HG02623 (cell line): ENCODE results near the gene CARNS1.

ENCODE experiments used
- ATAC-seq: cut with Tn5 transposase; IDR thresholded peaks from one replicate; pipeline ENCODE4 v1.9.1; 2021; ENCODE audit warnings: moderate library complexity; ENCODE audit not compliant: unreplicated experiment

Gene CARNS1

DNA sequence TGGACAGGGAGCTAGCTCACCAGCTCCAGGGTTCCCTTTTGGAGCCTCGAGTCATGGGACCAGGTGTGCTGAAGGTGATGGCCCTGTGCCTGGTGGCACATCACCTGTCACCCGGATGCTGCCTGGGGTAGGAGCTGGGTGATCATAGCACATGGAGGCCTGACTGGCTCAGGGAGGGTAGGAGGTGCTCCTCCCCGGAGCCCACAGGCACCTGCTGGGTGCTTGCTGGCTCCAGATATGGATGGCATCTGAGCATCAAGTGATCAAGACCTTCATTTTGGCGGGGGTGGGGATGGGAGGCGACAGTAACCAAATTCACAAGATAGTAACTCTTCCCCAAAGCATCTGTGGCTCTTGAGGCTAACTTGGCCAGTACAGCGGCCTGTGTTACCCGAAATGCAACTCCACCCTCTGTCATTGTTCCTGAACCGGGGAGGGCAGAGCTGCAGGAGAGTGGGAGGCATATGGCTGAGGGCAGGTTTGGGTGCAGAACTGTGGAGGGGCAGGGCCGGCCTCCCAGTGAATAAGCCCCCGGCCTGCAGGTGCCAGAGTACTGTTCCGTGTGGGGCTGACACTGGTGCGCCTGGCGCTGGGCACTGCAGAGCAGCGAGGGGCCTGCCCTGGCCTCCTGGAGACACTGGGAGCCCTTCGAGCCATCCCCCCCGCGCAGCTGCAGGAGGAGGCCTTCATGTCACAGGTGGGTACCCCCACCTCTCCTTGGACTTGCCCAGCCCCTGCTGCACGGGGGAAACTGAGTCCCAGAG, 6.9 kb upstream of the CARNS1 start:
- peak; percentile 12 for ATAC-seq

DNA sequence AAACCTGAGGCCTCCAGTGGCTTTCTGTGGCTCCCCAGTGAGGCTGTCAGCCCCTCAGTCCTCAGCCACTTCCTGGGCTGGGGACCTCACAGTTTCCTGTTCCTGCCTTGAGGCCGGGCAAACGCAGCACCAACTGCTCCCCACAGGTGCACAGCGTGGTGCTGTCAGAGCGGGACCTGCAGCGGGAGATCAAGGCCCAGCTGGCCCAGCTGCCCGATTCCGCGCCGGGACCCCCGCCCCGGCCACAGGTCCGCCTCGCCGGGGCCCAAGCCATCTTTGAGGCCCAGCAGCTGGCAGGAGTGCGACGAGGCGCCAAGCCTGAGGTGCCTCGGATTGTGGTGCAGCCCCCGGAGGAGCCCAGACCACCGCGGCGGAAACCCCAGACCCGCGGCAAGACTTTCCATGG, 6.2 kb upstream of the CARNS1 start:
- ATAC-seq: peak; percentile 52

DNA sequence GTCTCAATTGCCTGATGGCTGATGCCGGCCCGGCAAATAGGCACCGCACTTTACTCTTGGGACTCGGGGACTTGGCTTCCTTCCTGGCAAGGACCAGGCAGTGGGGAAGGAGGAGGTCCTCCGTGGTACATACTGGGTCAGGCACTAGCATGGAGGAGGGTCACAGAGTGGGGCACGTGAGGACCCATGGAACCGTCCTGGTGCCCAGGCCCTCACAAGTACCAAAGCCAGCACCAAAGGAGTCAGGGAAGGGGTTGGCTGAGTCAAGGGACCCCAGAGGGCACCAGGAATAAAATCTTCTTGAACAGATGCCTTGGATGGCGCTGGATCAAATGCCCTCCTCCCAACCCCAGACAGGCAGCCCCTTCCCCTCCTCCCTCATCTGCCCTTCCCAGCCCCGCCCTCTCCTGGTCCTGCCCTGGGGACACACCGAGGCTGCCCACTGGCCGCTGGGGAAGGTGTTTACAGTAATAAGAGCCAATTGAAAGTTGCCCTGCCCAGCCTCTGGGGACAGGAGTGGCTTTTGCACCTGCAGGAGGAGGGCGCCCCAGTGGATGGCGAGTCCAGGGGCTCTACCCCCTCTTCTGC, 5.6 kb upstream of the CARNS1 start:
- ATAC-seq: no peak

DNA sequence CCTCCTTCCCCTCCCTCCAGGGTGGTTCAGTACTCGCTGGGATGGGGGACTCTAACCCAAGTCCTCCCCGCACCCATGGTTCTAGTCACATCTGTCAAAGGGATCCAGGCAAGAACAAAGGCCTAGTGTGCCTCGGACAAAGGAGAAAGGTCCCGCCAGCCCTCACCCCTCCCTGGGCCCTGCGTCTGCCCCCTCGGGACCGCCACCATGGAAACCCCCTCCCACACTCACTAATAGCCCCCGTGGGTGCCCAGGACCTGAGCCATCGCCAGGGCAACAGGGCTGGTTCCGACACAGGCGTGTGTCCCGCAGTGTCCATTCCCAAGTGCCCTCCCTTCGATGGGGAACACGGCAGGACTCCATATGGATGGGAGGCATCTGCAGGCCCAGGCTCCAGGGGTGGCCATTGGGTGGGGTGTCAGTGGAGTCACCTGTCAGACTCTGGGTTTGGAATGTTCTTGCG, 5.1 kb upstream of the CARNS1 start:
- ATAC-seq: no peak

DNA sequence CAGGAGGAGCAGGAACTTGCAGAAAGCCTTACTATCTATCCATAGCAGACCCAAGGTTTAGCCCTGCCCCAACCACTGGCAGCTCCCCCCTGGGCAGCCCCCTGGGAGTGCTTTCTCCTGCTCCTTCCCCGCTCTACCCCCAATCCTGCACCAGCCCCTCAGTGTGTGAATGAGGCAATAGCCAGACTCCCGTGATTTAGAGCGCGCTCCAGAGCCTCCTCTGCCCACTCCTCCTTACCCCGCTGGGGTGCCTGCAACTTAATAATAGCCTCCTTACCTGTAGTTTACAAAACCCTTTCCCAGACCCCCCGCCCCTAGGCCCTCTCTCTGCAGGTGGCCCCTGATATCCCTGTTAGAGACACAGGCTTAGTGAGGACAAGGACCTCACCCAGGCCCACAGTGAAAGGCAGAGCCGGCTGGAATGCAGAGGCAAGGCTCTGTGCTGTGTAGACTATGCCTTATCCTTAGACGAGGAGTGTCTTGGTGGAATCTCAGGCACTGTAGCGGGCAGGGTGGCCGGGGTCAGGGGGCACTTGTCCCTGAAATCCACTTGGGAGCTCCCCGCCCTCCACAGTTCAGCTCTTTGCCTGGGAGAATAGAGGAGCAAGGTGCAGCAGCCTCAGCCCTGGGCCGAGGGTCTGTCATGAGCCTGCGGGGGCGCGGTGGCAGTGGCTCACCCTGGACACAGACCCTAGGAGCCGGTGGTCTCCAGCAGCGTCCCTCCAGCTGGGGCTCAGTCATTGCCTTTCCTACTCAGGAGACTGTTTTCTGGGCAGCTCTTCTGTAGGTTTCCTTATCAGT, 4.3 kb upstream of the CARNS1 start:
- no peak for ATAC-seq

DNA sequence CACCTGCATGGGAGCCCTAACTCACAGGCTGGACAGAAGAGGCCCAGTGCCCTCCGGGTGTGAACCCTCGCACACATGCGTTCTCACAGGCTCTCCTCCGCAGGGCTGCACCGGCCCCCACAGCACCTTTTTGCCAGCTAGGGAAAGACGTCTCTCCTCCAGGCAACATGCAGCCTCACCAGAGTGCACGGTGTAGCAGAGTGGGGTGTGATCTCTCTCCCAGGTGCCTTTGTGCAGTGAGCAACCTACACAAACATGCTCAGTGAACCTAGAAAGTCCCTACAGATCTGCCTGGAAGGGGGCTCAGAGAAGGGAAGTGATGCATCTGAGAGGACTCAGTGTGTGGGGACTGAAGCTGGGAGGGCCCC, 3.7 kb upstream of the CARNS1 start:
- no peak for ATAC-seq

DNA sequence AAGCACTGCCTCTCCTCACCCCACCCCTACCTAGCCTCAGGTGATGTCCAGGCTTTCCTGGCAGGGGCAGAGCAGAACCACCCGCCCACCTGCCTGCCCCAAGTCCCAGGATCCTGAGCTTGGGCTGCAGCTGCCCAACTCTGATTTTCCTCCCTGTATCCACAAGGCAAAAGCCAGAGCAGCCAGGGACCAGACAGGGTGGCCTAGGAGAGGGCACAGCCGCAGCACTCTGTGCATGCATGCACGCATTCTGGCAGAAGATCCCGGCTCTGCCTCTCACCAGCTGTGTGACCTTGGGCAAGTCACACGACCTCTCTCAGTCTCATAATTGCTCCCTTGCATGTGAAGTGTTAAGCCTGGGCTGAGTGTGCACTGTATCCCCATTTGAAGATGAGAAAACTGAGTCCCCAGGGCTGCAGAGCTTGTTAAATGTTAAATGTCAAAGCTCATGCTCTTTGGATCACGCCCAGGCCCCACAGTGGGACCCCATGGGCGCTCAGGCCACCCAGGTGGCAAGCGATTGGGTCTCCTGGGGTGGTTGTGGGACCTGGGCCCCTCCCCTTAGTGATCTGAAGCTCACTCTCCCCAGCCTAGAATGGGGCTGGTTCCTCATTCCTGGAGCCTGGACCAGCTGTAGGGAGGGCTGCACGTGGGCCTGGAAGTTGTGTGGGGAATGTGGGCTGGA, 2.8 kb upstream of the CARNS1 start:
- no peak for ATAC-seq

DNA sequence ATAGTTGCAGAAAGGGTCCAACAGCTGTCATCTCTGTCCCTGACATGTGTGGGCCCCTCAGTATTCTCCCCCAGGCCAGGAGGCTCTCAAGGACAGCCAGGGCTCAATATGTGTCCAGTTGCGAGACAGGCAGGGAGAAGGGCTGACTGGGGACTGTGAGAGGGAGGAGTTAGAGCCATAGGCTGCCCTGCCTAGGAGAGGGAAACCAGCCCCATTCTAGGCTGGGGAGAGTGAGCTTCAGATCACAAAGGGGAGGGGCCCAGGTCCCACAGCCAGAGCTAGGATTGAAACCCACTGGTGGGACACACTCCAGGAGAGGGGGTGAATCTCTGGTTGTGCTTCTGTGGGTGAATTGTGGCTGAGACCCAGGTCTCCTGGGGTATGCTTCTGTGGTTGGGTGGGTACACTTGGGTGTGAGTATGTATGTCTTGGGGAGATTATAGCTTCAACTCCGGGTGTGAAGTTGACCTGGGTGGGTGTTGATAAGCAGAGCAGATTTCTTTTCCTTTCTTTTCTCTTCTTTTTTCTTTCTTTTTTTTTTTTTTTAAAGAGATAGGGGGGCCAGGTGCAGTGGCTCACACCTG, 2.1 kb upstream of the CARNS1 start:
- no peak for ATAC-seq

DNA sequence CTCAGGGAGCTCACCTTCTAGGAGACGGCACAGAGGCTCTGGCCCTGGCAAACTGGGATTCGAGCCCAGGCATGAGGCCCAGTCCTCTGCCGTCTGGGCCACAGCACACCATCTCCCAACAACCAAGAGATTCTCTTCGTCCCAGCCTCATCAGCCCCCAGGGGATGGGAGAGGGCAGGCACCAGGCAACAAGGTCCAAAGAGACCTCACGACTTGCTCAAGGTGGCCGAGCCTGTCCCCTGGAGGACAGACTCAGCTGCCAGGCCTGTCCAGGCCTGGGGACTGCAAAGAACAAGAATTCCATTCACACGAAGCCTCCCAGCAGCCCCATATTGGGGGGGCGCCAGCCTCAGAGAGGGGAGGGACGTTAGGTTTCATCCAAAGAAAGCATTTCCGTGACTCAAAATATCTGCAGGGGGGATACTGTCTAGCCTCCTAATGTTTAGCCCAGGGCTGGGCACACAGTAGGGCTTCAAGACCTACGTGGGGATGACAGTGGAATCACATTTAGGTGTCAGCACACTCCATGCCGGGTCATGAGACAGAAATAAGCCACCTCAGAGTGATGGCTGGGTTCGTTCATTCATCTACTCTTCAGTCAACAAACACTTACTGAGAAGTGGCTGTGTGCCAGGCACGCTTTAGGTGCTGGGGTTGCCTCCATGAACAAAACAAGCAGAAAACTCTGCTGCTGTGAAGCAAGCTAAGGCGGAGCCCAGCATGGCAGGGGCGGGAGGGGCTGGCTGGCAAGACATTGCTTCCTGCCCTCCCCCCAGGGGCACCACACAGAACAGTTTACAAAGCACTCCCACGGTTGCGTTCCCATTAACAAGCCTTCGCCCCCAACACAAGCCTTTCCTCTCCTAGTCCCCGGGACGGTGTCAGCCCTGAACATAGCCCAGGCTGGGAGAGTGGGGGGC, 1.2 kb downstream of the CARNS1 start:
- no peak for ATAC-seq

DNA sequence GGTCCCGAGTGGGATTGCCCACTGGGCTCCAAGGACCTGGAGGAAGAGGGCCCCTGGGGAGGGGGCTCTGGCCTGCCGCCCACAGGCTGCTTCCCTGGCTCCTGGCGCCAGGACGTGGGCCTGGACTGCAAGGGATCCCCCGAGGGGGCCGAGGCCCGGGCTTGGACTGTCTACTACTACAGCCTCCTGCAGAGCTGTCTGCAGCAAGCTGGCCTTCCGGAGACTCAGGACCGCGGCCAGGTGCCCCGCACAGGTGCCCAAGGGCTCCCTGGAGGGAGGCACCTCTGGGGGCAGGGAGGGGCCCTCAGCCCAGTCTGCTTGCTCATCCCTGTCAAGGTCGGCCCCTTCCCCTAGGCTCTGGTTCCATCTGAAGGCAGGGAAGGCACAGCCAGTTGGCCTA, 1.9 kb downstream of the CARNS1 start:
- no peak for ATAC-seq

DNA sequence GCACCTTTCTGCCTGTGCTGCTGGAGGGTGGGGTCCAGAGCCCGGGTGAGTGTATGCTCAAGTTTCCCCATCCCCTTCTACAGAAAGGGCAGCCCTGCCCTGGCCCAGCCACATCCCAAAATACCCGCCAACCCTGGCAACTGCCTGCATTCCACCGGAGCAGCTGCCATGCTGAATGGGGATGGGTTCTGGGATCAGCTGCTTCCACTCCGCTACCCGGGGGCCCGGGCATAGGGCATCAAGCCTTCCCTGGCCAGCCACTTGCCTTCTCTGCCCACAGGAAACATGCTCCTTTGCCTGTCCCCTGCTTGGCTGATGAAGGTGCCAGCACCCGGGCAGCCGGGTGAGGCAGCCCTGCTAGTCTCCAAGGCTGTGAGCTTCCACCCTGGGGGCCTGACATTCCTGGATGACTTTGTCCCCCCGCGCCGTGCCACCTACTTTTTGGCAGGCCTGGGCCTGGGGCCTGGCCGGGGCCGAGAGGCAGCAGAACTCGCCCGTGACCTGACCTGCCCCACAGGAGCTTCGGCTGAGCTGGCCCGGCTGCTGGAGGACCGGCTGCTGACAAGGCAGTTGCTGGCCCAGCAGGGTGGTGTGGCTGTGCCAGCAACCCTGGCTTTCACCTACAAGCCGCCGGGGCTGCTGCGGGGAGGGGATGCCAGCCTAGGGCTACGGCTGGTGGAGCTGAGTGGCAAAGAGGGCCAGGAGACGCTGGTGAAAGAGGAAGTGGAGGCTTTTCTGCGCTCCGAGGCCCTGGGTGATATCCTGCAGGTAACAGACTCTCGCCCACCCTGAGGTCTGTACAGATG, 3.2 kb downstream of the CARNS1 start:
- ATAC-seq: no peak

DNA sequence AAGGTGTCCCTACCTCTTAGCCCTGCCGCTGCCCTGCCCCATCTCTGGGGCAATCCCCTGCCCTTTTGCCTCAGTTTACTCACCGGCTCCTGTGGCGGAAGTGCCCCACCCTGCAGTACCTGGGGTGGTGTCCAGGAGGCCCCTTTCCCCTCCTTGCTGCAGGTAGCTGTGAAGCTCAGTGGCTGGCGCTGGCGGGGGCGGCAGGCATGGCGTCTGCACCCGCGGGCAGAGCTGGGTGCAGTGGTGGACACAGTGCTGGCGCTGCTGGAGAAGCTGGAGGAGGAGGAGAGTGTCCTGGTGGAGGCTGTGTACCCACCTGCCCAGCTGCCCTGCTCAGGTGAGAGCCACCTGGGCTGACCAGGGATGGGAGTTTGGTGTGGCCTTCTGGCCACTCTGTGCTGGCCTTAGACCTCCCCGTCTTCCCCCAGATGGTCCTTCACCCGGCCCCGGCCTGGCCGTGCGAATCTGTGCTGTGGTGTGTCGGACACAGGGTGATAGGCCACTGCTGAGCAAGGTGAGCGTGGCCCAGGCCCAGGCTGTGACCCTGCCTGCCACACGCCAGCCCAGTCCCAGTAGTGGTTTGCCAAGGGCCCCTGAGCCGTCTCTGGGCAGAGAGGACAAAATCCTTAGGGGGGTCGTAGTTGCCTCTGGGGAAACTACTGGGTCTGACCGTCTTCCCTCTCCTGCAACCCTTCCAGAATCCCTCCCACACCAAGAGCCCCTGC, 4.0 kb downstream of the CARNS1 start:
- ATAC-seq: no peak

DNA sequence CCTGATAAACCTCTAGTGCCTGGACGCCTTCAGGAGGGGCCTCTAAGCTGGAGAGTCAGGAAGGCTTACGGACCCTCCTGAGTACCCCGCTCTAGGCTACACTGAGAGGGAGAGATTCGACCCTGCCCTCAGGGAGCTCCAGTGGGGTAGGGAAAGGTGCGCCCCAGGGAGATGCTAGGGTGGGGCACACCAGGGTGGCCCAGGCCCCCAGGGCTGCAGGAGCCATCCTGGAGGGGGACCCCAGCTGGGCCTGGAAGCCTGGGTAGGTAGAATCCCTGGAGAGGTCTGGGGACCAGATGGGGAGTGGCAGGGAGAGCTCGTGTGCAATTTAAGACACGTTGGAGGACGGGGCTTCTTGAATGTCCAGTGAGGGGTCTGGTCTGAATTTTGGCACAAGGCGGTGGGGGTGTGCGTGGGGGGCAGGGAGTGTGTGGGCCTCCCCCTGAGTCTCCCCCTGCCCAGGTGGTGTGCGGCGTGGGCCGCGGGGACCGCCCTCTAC, 4.7 kb downstream of the CARNS1 start:
- no peak for ATAC-seq

DNA sequence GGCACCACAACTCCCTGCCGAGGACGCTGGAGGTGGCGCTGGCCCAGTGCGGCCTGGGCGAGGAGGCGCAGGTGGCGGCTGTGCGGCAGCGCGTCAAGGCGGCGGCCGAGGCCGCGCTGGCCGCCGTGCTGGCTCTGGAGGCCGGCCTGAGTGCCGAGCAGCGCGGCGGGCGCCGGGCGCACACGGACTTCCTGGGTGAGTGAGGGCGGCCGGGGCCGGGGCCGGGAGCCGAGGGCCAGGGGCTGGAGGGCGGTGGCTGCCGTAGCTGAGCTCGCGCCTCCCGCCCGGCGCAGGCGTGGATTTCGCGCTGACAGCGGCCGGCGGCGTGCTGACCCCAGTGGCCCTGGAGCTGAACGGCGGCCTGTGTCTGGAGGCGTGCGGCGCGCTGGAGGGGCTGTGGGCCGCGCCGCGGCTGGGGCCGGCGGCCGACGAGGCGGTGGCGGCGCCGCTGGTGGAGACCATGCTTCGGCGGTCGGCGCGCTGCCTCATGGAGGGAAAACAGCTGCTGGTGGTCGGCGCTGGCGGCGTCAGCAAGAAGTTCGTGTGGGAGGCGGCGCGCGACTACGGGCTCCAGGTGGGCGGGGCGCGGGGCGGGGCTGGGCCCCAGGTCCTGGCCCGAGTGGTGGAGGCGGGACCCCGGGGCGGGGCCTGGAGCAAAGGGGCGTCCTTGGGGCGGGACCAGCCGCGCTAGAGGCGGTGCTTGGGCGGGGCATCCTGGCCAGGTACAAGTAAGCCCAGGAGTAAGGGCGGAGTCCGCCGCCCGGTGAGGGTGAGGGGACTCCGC, 5.4 kb downstream of the CARNS1 start:
- ATAC-seq: peak; percentile 86

DNA sequence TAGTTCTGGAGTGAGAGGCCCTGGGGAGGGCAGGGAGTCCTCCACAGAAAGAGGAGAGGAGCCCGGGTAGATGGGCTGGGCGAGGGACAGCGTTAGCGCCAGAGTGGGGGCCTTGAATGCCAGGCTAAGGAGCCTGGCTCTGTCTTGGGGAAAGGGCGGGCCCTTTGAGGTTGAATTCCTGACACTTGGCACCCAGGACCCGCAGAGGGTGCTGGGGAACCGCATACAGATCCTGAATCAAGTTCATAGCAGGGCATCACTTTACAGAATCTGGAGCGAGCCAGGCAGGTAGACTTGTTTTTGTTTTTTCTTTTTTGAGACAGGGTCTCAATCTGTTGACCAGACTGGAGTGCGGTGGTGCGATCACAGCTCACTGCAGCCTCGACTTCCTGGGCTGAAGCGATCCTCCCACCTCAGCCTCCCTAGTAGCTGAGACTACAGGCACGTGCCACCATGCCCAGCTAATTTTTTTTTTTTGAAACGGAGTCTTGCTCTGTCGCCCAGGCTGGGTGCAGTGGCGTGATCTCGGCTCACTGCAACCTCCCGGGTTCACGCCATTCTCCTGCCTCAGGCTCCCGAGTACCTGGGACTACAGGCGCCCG, 6.1 kb downstream of the CARNS1 start:
- no peak for ATAC-seq

DNA sequence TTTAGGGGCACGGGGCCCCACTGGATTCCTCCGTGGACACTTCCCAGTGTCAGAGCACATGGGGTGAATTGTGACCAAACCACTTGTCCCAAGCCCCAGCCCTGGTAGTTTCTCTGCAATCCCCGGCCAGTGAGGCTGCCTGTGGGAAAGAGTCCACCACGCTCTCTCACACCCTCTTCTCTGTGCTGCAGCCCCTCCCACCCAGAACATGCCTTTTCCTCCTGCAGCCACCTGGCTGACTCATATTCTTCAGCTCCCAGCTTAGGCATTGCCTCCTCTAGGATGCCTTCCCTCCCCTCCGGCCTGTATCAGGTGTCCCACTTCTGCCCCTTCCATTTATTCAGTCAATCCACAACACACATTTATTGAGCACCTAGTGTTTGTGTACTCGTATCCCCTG, 7.4 kb downstream of the CARNS1 start:
- ATAC-seq: no peak

DNA sequence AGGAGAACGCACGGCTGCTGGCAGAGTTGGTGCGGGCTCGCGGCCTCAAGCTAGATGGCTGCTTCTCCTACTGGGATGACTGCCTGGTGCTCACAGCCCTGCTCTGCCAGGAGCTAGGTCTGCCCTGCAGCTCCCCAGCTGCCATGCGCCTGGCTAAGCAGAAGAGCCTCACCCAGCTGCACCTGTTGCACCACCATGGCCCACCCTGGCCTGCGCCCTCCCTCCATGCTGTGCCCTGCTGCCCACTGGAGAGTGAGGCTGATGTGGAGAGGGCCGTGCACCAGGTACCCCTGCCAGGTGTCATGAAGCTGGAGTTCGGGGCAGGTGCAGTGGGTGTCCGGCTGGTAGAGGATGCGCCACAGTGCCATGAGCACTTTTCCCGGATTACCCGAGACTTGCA, 8.0 kb downstream of the CARNS1 start:
- no peak for ATAC-seq
